GM18861 (cell line): ENCODE data around the gene GRHL3.

ENCODE experiments used
- ATAC-seq: cut with Tn5 transposase; IDR thresholded peaks from one replicate; pipeline ENCODE4 v1.9.1; 2021; ENCODE audit not compliant: unreplicated experiment

The GRHL3 gene

DNA sequence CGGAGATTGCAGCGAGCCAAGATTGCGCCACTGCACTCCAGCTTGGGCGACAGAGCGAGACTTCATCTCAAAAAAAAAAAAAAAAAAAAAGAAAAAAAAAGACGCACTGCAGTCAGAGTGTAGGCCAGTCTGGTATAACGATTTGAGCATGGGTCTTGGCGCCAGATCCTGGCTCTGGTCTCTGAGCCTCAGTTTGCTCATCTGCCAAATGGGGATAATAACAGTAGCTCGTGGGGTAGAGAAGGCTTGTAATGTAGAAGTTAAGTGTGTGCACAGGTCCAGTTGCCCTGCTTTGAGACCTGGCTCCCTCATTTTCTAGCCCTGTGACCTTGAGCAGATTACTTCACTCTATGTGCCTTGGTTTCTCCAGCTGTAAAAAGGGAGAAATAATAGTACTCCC is 26.3 kb upstream of the GRHL3 start:
- no peak for ATAC-seq

DNA sequence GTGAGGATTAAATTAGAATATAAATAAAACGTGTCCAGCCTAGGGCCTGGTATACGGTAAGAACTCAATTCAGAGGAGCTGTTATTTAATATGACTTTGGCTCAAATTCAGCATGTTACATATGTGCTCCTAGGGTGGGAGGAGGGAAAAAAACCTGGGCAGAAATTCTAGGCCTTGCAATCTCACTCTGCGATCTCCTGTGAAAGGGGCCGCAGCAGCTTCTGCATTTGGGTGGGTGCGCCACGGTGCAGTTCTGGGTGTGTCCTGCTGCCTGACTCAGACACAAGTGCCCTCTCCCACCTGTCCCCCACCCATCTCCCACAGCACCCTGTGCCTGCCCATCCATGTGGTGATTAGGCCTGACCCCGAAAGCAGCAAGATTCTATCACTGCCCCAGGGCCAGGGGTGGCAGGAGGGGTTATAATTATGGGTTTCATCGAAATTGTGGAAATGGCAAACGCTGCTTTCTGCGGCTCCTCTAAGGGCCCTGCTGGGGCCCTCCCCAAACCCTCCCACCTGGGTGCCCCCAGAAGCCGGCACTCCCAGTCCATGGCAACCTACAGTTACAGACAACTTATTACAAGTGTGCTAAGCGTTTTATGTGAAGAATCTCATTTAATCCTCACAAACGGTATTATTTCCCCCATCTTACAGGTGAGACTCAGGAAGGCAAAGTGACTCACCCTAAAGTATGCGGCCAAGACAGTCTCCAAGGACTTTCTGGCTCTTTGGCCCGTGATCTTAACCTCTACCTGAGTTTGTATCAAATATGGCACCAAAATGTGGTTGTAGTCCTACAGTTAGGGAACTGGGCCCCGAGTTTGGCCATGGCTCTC is 25.5 kb upstream of the GRHL3 start:
- no peak for ATAC-seq

DNA sequence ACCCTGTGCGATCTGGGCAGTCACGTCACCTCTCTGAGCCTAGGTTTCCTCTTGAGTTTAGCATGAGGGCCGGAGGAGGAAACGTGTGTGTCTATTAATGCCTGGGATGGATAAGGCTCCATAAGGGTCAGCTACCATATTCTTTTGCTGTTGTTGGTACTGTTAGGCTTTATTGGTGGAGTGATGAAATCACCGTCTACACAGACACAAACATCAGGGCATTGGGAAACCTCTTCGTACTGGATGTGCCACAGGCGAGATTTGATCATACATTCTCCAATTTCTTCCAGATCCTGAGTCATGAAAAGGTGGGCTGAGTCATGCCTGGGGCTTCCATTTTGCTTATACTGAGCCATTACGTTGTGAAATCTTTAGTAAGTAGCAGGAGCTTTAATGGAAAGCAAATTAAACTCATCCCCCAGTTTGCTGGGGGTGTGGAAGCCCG is 24.9 kb upstream of the GRHL3 start:
- no peak for ATAC-seq

DNA sequence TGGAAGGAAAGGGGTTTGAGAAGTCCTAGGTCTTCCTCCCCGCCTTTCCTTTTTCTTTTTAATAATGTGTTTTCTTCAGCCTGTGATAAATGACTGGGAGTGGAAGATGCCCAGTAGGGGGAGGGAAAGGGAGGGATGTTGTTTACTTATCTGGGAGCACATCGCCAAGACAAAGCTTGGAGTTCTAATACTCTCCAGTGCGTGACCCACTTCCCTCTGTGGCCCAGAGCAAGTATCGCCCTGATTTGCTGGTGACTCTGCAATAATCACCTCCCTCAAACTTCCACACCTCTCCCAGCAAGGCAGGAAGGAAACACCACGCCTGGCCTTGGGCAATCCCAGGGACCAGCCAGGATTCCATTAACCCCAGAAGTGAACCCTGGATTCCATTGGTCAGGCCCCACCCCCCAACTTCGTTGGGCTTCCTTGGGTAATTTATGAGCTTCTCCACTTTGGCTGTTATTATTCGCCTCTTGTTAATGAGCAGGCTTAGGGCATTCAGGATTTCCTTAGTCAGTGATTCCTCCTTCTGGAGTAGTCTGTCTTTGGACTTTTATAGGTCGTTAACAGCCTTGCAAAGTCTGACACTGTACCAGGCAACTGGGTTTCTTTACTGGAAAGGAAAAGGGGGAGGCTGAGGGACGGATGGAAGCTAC is 24.3 kb upstream of the GRHL3 start:
- no peak for ATAC-seq

DNA sequence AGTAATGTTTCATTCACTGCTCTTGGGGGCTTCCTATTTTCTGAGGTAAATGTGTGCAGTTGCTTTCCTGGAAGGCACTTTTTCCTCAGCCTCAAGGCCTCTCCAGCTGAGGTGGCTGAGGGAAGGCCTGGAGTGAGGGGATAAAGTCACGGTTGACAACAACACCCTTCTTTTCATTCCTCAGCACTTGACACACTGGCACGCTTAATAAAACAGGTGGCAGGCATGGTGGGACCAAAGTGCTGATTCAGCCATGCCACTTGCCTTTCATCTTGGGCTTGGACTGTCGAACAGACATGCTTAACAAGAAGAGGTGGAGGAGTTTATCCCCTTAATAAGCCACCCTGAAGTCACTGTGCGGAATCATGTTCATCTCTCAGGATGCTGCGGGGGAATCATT is 23.6 kb upstream of the GRHL3 start:
- no peak for ATAC-seq

DNA sequence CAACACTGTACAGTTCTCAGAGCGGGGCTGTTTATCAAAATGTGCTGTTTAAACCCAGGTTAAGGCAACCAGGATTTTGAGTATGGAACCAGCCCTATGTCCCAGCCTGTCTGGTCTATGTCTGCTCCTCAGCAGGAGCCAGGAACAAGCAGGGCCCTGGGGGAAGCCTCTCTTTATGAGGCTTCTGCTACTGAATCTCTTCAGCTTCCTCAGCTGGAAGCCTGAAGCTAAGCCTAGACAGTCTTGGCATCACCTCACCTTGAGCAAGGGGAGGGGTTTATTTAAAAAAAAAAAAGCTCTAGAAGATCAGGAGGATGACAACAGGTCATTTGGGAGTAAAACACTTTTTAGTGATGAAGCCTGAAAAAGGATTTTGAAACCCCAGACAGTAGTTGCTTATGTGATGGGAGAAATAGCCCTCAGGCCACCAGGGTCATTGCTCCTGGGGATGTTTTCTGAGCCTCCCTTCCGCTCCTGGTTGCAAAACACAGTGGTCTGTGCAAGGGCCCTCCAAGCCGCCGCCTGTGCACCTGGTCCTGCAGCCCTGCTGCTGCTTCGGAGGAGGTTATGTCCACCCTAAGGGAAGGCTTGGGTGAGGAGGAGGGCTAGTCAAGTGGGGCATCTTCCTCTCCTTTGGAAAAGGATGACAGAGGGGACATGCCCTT is 21.8 kb upstream of the GRHL3 start:
- ATAC-seq = no peak

DNA sequence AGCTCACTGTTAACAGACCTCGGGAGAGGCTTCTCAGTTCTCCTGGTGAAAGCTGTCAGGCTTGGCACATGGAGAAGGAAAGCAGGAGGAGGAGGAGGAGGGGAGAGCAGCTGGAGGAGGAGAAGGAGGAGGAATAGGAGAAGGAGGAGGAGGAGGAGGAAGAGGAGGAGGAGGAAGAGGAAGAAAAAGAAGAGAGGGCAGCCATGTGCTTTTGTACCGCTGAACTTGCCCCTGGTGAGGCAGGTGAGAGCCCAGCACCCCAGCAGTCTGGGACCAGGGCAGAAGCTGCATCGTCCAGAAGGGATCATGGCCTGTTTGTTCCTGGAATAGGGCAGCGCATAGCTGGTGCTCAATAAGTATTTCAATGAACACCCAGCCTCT is 21.3 kb upstream of the GRHL3 start:
- no peak for ATAC-seq

DNA sequence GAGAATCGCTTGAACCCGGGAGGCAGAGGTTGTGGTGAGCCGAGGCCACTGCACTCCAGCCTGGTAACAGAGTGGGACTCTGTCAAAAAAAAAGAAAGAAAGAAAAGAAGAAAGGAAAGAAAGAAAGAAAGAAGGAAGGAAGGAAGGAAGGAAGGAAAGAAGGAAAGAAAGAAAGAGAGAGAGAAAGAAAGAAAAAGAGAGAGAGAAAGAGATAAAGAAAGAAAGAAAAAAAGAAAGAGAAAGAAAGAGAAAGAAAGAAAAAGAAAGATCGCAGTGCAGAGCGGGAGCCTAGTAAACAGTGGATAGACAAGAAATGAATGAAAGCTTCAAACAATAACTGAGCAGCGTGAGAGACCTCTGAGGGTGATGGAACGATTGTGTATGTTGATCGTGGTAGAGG is 20.6 kb upstream of the GRHL3 start:
- ATAC-seq = no peak

DNA sequence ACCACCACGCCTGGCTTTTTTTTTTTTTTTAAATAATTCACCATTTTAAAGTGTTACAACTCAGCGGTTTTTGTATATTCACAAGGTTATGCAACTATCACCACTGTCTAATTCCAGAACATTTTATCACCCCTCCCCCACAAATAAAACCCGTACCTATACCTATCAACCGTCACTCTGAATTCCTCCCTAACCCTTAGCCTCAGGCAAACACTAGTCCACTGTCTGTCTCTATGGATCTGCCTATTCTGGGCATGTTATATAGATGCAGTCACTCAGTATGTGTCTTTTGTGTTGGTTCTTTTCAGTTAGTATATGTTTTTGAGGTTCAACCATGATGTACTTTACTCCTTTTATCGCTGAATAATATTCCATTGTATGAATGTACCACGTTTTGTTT is 19.3 kb upstream of the GRHL3 start:
- ATAC-seq = no peak

DNA sequence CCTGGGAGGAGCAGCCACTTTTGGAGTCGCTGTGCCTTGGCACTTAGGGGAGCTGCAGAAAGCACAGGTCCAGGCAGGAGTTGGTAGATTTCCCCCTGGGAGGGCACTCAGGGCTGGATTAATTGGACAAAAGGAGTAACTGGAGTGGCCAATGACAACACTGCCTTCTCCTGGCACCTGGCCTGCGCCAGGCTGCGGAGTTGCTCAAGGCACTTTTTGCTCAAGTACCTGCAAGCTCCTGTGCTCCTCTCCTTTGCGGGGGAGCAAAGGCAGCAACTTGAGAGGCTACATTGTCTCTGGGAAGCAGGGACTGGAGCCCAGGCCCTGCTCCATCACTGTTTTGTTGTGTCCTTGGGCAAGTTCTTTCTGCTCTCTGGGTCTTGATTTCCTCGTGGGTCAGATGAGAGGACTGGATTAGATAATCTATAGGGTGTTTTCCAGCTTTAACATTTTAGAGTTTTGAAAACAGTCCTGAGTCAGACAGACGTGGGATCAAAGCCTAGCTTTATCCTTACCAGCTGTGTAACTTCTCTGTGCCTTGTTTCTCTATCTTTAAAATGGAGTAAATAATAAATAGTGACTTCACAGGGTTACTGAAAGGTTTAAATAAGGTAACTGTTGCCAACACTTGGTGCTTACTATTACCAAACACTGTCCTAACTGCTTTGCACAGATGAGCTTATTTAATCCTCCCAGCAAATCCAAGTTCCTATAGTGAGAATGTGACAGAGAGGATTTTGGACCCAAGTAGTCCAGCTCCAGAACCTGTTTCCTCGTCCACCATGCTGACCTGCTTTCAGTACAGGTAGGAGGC is 18.0 kb upstream of the GRHL3 start:
- no peak for ATAC-seq

DNA sequence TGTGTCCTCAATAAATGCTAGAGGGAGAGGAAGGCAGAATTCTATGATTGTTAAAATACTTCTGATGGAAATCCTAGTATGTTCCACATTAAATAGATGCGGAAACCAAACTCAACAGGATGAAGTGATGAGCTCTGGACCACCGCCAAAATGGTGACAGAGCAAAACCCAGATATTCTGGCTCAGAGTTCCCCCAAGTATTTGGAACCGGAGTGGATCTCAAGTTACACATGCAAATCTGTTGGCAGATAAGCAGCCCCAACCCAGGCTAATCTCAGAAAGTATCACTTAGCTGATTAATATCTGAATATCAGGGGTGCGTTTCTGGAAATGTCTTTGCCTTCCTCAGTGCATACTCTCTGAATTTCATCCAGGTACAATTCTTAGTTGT is 17.4 kb upstream of the GRHL3 start:
- ATAC-seq = no peak

DNA sequence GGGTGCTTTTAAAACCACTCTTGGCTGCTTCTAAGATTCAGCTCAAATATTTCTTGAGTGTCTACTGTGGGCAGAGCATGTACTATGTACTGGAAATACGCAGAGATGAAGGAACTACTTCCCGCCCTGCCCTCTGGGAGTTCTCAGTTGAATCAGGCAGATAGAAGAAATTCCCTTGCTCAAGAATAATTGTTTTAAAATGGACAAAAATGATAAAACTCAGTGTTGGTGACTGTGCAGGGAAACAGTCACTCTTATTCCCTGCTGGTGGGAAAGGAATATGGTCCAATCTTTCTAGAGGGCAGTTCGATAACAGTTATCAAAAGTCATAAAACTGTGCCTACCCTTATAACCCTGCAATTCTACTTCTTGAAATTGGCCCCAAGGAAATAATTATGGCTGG is 16.9 kb upstream of the GRHL3 start:
- ATAC-seq = no peak

DNA sequence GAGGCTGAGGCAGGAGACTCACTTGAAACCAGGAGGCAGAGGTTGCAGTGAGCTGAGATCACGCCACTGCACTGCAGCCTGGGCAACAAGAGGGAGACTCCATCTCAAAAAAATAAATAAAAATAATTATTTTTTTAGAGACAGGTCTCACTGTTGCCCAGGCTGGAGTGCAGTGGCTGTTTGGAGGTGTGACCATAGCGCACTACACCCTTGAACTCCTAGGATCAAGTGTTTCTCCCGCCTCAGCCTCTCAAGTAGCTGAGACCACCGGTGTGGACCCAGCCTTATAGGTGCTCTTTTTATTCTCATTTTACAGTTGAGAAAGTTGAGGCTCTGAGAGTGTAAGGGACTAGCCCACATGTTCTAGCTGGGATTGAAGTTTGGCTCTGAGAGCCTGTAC is 15.6 kb upstream of the GRHL3 start:
- ATAC-seq = no peak

DNA sequence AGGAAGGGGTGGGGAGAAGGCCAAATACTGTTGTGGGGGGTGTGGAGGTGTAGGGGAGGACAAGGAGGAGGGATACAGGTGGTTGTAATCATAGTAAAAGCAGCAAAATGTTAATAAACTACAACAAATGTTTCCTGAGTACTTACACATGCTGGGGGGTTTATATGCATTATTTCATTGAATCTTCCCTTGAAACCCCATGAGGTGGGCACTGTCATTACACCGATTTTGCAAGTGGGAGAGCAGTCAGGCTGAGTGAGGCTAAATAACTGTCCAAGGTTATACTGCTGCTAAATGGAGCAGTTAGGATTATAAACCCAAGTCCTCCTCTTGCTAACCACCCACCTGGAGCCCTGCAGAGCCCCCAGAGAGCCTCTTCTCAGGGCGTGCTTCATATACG is 14.4 kb upstream of the GRHL3 start:
- ATAC-seq = no peak

DNA sequence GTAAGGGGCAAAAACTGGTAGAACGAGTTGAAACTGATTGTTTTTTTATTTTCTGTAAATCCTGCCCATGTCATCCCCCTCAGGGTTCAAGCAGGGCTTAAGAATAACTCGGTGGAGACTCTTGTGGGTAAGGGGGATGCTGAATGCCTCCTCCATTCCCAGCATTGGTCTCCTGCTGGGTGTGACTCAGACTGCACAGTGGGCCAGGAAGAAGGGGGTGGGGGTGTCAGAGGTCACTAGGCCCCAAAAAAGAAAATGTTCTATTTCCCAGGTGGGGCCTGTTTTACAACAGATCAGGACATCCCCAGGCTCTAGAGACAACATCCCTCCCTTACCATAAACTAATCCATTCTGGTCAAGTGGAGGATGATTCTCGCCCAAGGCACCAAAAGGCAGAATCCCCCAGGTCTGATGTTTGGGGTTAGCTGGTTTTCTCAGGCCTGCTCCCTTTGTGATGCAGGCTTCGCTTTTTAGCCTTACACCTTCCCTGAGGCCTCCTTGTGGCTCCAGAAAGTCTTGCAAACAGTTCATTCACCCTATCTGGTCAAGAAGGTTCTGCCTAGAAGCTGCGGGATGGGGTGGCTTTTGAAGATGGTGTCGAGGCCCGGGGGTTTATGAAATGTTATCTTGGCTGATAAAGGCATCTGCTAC is 10.7 kb upstream of the GRHL3 start:
- ATAC-seq = no peak

DNA sequence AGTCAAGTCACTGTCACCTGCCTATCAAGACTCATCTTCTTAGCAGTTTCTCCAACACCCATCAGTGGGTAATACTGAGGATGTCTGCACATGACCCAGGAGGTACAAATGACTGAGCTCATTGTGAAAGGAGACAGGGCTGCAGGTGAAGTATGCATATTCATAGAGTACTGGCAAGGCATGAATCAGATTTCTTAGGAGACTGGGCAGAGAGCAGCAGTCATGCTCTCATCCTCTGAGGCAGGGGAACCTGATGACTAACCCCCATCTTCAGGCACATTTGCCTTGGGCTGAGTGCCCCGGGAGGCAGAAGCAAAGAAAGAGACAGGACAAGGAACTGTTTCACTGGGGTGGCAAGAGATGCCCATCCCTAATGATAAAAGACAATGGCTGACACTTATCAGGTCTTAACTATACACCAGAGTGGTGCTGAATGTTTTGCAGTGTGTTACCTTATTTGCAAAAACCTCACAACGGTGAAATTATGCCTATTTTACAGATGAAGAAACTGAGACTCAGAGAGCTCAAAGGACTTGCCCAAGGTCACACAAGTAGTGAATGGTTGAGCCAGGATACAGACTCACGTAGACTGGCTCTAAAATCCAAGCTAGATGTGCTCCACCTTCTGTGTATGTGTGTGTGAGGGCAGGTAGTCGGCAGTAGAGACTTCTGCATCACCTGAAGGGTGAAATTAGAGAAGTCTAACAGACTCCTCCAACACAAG is 9.2 kb upstream of the GRHL3 start:
- ATAC-seq = no peak

DNA sequence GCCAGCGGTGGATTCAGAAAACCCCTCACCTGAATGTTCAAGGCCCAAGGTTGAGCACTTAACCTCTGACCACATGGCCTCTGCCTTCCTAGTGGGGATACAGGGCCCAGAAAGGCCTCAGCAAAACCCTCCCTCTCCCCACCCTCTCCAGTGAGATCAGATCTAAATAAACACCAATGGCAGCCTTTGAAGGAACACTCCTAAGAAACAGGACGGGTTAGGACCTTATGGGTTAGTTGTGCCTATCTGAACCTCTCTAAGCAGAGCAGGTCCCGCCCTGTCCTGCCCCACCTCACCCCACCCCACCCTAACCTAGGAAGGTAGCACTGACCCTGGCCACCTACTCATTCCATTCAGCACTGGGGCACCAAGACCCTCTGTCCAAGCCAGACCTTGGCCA is 7.9 kb upstream of the GRHL3 start:
- ATAC-seq = no peak

DNA sequence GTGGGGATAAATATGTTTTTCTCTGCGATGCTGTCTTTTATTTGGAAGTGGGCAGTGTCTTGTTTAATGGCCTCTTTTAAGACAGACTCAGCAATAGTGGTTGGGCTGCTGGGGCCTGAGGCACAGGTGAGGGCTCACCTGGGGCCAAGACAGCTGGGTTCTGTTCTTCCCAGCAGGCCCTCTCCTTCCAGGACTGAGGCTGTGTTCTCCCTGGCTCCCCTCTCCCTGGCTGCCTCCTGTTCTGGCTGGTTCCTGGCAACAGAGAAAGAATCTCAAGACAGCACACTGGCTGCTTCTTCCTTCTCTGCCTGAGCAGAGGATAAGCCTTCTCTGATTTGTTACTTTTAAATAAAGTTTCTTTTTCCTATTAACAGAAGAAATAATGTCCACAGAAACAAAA is 7.4 kb upstream of the GRHL3 start:
- no peak for ATAC-seq

DNA sequence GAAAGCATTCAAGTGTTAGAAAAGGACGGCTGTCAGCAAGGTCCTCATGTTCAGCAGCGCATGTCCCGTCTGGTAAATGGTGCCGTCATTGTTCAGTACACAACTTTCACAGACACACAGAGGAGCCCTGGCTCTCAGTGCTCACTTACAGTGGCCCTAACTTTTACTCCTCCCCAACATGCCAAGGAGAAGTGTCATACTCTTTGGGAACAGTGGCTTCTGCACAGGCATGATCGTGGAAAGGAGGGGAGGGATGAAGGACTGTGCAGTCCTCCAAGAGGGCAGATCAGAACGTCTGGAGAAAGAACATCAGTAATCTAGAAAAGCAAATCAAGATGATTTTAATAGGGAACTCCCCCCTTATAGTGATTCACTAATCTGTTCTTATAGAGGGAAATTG is 3.8 kb upstream of the GRHL3 start:
- ATAC-seq = no peak

DNA sequence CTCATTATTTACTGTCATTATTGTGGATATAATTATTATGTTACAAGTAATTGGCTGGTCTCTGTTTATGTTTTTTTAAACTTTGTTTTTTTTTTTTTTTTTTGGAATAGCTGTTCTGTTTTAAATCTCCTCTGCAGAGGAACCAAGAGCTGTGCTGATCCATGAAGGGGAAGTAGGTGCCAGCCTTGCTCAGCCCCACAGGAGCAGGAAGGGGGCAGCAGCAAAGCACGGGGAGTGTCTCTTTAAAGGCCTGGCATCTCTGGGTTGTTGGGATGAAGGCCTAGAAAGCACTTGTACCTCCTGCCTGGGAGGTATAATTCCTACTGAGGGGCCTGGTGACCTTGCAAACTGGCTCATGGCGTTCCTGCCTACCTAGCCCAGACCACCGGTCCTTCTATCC is 2.5 kb upstream of the GRHL3 start:
- ATAC-seq = no peak
